ENCODE data around the gene LPP.

LPP gene

GRCh38 chr3:188217011-188217463 lies 63.1 kb downstream of the LPP start:
- Histone ChIP-seq H3K27ac (ENCODE audit: low read depth, low read length, poor library complexity, severe bottlenecking) (peak overlapping the region; percentile 92), H3K4me2 (ENCODE audit: low read length) (peak overlapping the region; percentile 31; the same call in 1 of the 2 replicates), H3K9me2 (ENCODE audit: low read depth, low read length) (no peaks in the 10 kb centered on the region), H2AFZ (ENCODE audit: low read length) (no peak overlapping the region), H3K4me1 (ENCODE audit: insufficient read depth, low read length, severe bottlenecking) (peaks cover 62% of the 10 kb centered on the region), H3K9ac (ENCODE audit: low read length) (peak overlapping the region; percentile 21; the same call in 1 of the 2 replicates), H3K36me3 (ENCODE audit: insufficient read depth, low read length) (no peaks in the 10 kb centered on the region), H3K27me3 (ENCODE audit: insufficient read depth, low read length) (no peaks in the 10 kb centered on the region), H3K9me3 (ENCODE audit: low read length) (no peaks in the 10 kb centered on the region), H3F3A (ENCODE audit: insufficient read depth, low read length) (no peaks in the 10 kb centered on the region; the same call in 1 of the 2 replicates), H3K79me2 (ENCODE audit: insufficient read depth, low read length) (no peaks in the 10 kb centered on the region), H3K4me3 (ENCODE audit: low read depth, low read length, poor library complexity, severe bottlenecking) (no peak overlapping the region), H4K20me1 (ENCODE audit: insufficient read depth, low read length) (no peaks in the 10 kb centered on the region)
- TF ChIP-seq CTCF (IDR thresholded peaks at IDR 0.05; ENCODE audit: low read length) (peak; percentile 33; the same call in 1 of the 2 replicates), EZH2 (IDR thresholded peaks at IDR 0.05; ENCODE audit: borderline replicate concordance, low read length) (no peak)

GRCh38 chr3:188217726-188218125 lies 63.8 kb downstream of the LPP start:
- Histone ChIP-seq H3F3A (ENCODE audit: insufficient read depth, low read length) (no peaks in the 10 kb centered on the region; the same call in 1 of the 2 replicates), H3K4me2 (ENCODE audit: low read length) (peak overlapping the region; percentile 31; the same call in 1 of the 2 replicates), H3K4me1 (ENCODE audit: insufficient read depth, low read length, severe bottlenecking) (peaks cover 64% of the 10 kb centered on the region), H4K20me1 (ENCODE audit: insufficient read depth, low read length) (no peaks in the 10 kb centered on the region), H3K9me2 (ENCODE audit: low read depth, low read length) (no peaks in the 10 kb centered on the region), H3K27ac (ENCODE audit: low read depth, low read length, poor library complexity, severe bottlenecking) (peak overlapping the region; percentile 92), H2AFZ (ENCODE audit: low read length) (no peak overlapping the region), H3K27me3 (ENCODE audit: insufficient read depth, low read length) (no peaks in the 10 kb centered on the region), H3K4me3 (ENCODE audit: low read depth, low read length, poor library complexity, severe bottlenecking) (no peak overlapping the region), H3K36me3 (ENCODE audit: insufficient read depth, low read length) (no peaks in the 10 kb centered on the region), H3K9ac (ENCODE audit: low read length) (peak overlapping the region; percentile 21; the same call in 1 of the 2 replicates), H3K79me2 (ENCODE audit: insufficient read depth, low read length) (no peaks in the 10 kb centered on the region), H3K9me3 (ENCODE audit: low read length) (no peaks in the 10 kb centered on the region)
- TF ChIP-seq EZH2 (IDR thresholded peaks at IDR 0.05; ENCODE audit: borderline replicate concordance, low read length), result no peak
- TF ChIP-seq CTCF (IDR thresholded peaks at IDR 0.05; ENCODE audit: low read length), result no peak

- H3K9me2 ChIP-seq (ENCODE audit: low read depth, low read length), result no peaks in the 10 kb centered on the region
- H3F3A ChIP-seq (ENCODE audit: insufficient read depth, low read length), result no peaks in the 10 kb centered on the region; the same call in 1 of the 2 replicates
- H3K27me3 ChIP-seq (ENCODE audit: insufficient read depth, low read length), result no peaks in the 10 kb centered on the region
- no peaks in the 10 kb centered on the region for H4K20me1 ChIP-seq (ENCODE audit: insufficient read depth, low read length)
- TF ChIP-seq EZH2 (IDR thresholded peaks at IDR 0.05; ENCODE audit: borderline replicate concordance, low read length), result no peak
- no peak for TF ChIP-seq CTCF (IDR thresholded peaks at IDR 0.05; ENCODE audit: low read length)
- no peak overlapping the region for H3K4me3 ChIP-seq (ENCODE audit: low read depth, low read length, poor library complexity, severe bottlenecking)
- no peaks in the 10 kb centered on the region for H3K79me2 ChIP-seq (ENCODE audit: insufficient read depth, low read length)
- H3K27ac ChIP-seq (ENCODE audit: low read depth, low read length, poor library complexity, severe bottlenecking), result no peak overlapping the region
- no peaks in the 10 kb centered on the region for H3K36me3 ChIP-seq (ENCODE audit: insufficient read depth, low read length)
- H3K4me2 ChIP-seq (ENCODE audit: low read length), result no peak overlapping the region
- H3K4me1 ChIP-seq (ENCODE audit: insufficient read depth, low read length, severe bottlenecking), result peaks cover 56% of the 10 kb centered on the region
- no peak overlapping the region for H3K9ac ChIP-seq (ENCODE audit: low read length)
- H2AFZ ChIP-seq (ENCODE audit: low read length), result no peak overlapping the region
- H3K9me3 ChIP-seq (ENCODE audit: low read length), result no peaks in the 10 kb centered on the region
Observed at GRCh38 chr3:188218603-188219002, 64.6 kb downstream of the LPP start.
